ENCODE measurements around the gene RAPH1.

DNA sequence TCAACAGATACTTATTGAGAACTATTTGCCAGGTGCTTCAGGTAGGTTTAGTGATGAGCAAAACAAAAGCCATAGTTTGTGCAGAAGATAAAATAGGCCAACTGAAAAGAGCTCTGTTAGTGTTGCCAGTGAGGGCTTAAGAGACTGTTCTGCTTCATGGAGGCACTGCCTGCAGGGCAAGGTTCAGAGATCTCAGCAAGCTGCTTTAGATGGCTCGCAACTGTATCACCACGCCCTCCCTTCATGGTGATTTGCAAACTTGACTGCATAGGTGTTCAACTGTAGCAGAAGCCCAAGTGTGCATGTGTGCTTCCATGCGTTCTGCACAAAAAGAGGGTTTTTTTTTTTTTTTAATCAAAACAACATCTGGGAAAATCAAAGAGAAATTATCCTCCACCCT is 84.5 kb downstream of the RAPH1 start:
- TF ChIP-seq EZH2 (IDR thresholded peaks at IDR 0.05) (no peak), POLR2AphosphoS5 (IDR thresholded peaks at IDR 0.05; ENCODE audit: borderline replicate concordance, low read depth, low read length) (no peak)
